Choroid plexus epithelial cell (primary cell): ENCODE data around the gene GABBR1.
"Not testable (repeated sequence)": the region's sequence is repeated elsewhere in the genome, so short reads cannot be mapped to it uniquely, and the experiment has no call there.

Source experiments
- DNase-seq: peaks from one replicate; pipeline ENCODE4 v3.0.0-alpha.2; 2010; ENCODE audit warnings: low read depth
- H3K4me3 ChIP-seq: 2 replicates; pipeline ENCODE4 v1.5.1; 2011; ENCODE audit warnings: low read depth, mild to moderate bottlenecking, control low read depth, low read length, moderate library complexity
- CTCF ChIP-seq: conservative IDR thresholded peaks from 2 replicates; pipeline ENCODE4 v1.5.1; 2011; ENCODE audit warnings: low read depth, mild to moderate bottlenecking, control low read depth, inconsistent platforms, low read length, moderate library complexity

GABBR1 gene

GRCh38 chr6:29676981-29677601 lies 44.1 kb upstream of the GABBR1 start:
- DNase-seq = peak; percentile 45
- TF ChIP-seq CTCF = no peak

GRCh38 chr6:29675561-29675960 lies 42.6 kb upstream of the GABBR1 start:
- TF ChIP-seq CTCF = no peak
- H3K4me3 ChIP-seq = no peak overlapping the region
- no peak for DNase-seq

More at GRCh38 chr6:29676981-29677601, 44.1 kb upstream of the GABBR1 start:
- no peak overlapping the region for H3K4me3 ChIP-seq

GRCh38 chr6:29674008-29674407 lies 41.0 kb upstream of the GABBR1 start:
- no peak for TF ChIP-seq CTCF
- no peak for DNase-seq
- no peak overlapping the region for H3K4me3 ChIP-seq

GRCh38 chr6:29673161-29673560 lies 40.2 kb upstream of the GABBR1 start:
- no peak for TF ChIP-seq CTCF
- no peak overlapping the region for H3K4me3 ChIP-seq
- DNase-seq = no peak

- not testable (repeated sequence) for H3K4me3 ChIP-seq, DNase-seq
These were observed 39.1 kb upstream of the GABBR1 start for GRCh38 chr6:29672116-29672515.

- no peak for TF ChIP-seq CTCF
- H3K4me3 ChIP-seq = no peak overlapping the region
- DNase-seq = no peak
These were observed 38.0 kb upstream of the GABBR1 start for GRCh38 chr6:29671026-29671425.

- H3K4me3 ChIP-seq = no peak overlapping the region
- TF ChIP-seq CTCF = no peak
- no peak for DNase-seq
These were observed 34.2 kb upstream of the GABBR1 start for GRCh38 chr6:29667158-29667557.

GRCh38 chr6:29666826-29667130 lies 33.8 kb upstream of the GABBR1 start:
- no peak for TF ChIP-seq CTCF
- no peak for DNase-seq
- no peak overlapping the region for H3K4me3 ChIP-seq
